HepG2 (cell line): ENCODE measurements around the gene C6orf15. TPM values are rescaled to one million over a fixed set of nuclear protein-coding genes. Genes with fewer than 3 reads are reported as not detected.

Source experiments
- HOXA9 ChIP-seq: sonication (generic); formaldehyde crosslinking; IDR thresholded peaks from 2 replicates; pipeline ENCODE4 v1.8.1; 2022; ENCODE audit warnings: missing genetic modification reagents, mild to moderate bottlenecking, moderate library complexity, borderline replicate concordance
- MXI1 ChIP-seq: IDR thresholded peaks from 3 replicates; pipeline ENCODE4 v1.6.1; 2012; ENCODE audit warnings: low read depth, low read length, inconsistent platforms, borderline replicate concordance
- NFE2L2 ChIP-seq: fragments of 150-350 bp; IDR thresholded peaks from 2 replicates; pipeline ENCODE4 v1.6.1; 2014; ENCODE audit warnings: low read length
- SALL2 ChIP-seq: sonication (generic); formaldehyde crosslinking; IDR thresholded peaks from 2 replicates; pipeline ENCODE4 v1.8.1; 2023; ENCODE audit warnings: mild to moderate bottlenecking, missing genetic modification reagents, inconsistent platforms
- SMAD9 ChIP-seq: sonication (generic); formaldehyde crosslinking; IDR thresholded peaks from 2 replicates; pipeline ENCODE4 v1.5.1; 2020; ENCODE audit warnings: mild to moderate bottlenecking, missing genetic modification reagents
- SNAPC4 ChIP-seq: sonication (generic); formaldehyde crosslinking; IDR thresholded peaks from 2 replicates; pipeline ENCODE4 v1.4.0; 2020; ENCODE audit warnings: mild to moderate bottlenecking, missing genetic modification reagents
- ZBTB40 ChIP-seq, 2 experiments: fragments of 450-650 bp in 1 of 2; sonication (generic) in 1 of 2; formaldehyde crosslinking in 1 of 2; IDR thresholded peaks; 2 replicates each; pipeline versions ENCODE4 v1.6.1 to v1.8.0; 2016 to 2022; ENCODE audit warnings: antibody characterized with exemption in 1 of 2, mild to moderate bottlenecking in 1 of 2, missing genetic modification reagents in 1 of 2
- ZNF574 ChIP-seq: sonication (generic); formaldehyde crosslinking; IDR thresholded peaks from 2 replicates; pipeline ENCODE4 v1.4.0; 2020; ENCODE audit warnings: missing genetic modification reagents
- ZNF605 ChIP-seq: sonication (generic); formaldehyde crosslinking; IDR thresholded peaks from 2 replicates; pipeline ENCODE4 v1.8.0; 2022; ENCODE audit warnings: mild to moderate bottlenecking, missing genetic modification reagents
- ZSCAN25 ChIP-seq: sonication (generic); formaldehyde crosslinking; IDR thresholded peaks from 2 replicates; pipeline ENCODE4 v1.8.0; 2022; ENCODE audit warnings: mild to moderate bottlenecking, missing genetic modification reagents
- polyA plus RNA-seq, 8 experiments: library from polyadenylated mRNA; depleted of rRNA in 3 of 8; stranded (reverse) in 7 of 8; unstranded in 1 of 8; fragments of >200 nt; fragmentation: Illumina TruSeq in 4 of 8; extraction: Trizol in 4 of 8; gene quantifications; 2 replicates each; pipeline versions ENCODE4 v1.2.1 to v1.2.3, GENCODE V29; 2011 to 2016; ENCODE audit warnings: low read depth in 4 of 8, missing spikeins in 1 of 8, mixed read lengths in 1 of 8; ENCODE audit not compliant: insufficient read depth in 1 of 8
- total RNA-seq, 5 experiments: library from RNA; depleted of rRNA; stranded (reverse); fragments of >200 nt; fragmentation: Illumina TruSeq; extraction: Trizol; gene quantifications; 2 replicates each; pipeline ENCODE4 v1.2.3, GENCODE V29; 2016; ENCODE audit warnings: low read depth in 1 of 5

Gene C6orf15
- total and polyA plus RNA-seq, 2 of the 13 experiments (the other 11 are each of a cell fraction or from before 2014, with no cell fraction given), result not detected

GRCh38 chr6:31158140-31158862 lies 45.9 kb upstream of the C6orf15 start, which contains the start of gene TCF19 (continued):
- TF ChIP-seq ZBTB40 (IDR thresholded peaks at IDR 0.05) (no peak), ZBTB40 (CRISPR knock-in tag; IDR thresholded peaks at IDR 0.05) (no peak), SMAD9 (CRISPR knock-in tag) (peak; percentile 58; the same call in 1 of the 2 replicates), HOXA9 (peak; percentile 86; the same call in 1 of the 2 replicates), NFE2L2 (no peak), SALL2 (CRISPR knock-in tag) (no peak), SNAPC4 (no peak), ZSCAN25 (CRISPR knock-in tag) (no peak; the same call in 1 of the 2 replicates), ZNF605 (CRISPR knock-in tag) (peak; percentile 46; the same call in 1 of the 2 replicates), MXI1 (peak; percentile 95), ZNF574 (CRISPR knock-in tag) (peak; percentile 50; the same call in 1 of the 2 replicates)
